Esophagus muscularis mucosa (tissue), 4 donors: Measurements from ENCODE around the gene SRGAP3.

Source experiments
- EP300 ChIP-seq: sonication (generic); formaldehyde crosslinking; IDR thresholded peaks from one replicate; pipeline ENCODE4 v1.6.1; 2017; ENCODE audit warnings: antibody characterized with exemption
- POLR2A ChIP-seq: fragments of 450-650 bp; IDR thresholded peaks from one replicate; pipeline ENCODE4 v1.6.1; 2017; ENCODE audit warnings: antibody characterized with exemption, moderate library complexity, mild to moderate bottlenecking, low read depth
- POLR2AphosphoS5 ChIP-seq, 2 donors: sonication (generic); formaldehyde crosslinking; IDR thresholded peaks; one replicate each; pipeline ENCODE4 v1.6.1; 2017; ENCODE audit warnings: antibody characterized with exemption in 2 of 2
- TF ChIP-seq, protein P1 (sequence below), 3 experiments: fragments of 200-600 bp in 2 of 3; fragments of 450-650 bp in 1 of 3; sonication (generic) in 2 of 3; IDR thresholded peaks; one replicate each; pipeline ENCODE4 v1.5.1; 2017 to 2019; ENCODE audit warnings: antibody characterized with exemption in 3 of 3, mild to moderate bottlenecking in 2 of 3, moderate library complexity in 1 of 3

DNA sequence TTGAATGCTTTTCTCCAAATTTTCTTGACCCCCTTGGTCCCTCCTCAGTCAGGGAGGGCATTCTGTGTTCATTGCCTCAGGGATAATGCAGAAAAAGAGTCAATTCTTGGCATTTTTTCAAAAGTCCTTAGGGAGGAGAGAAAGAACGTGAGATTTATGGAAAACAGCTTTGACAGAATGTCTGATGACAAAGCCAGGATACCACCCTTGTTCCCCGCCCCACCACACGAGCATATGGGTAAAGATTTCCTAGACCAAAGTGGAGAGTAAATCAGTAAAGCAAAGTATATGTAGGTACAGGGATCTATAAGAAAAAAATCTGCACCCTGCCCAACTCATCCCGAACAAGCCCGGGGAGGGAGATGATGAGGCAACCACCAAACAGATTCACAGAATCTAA lies 11.2 kb downstream of the SRGAP3 start:
- TF ChIP-seq, protein P1, sequence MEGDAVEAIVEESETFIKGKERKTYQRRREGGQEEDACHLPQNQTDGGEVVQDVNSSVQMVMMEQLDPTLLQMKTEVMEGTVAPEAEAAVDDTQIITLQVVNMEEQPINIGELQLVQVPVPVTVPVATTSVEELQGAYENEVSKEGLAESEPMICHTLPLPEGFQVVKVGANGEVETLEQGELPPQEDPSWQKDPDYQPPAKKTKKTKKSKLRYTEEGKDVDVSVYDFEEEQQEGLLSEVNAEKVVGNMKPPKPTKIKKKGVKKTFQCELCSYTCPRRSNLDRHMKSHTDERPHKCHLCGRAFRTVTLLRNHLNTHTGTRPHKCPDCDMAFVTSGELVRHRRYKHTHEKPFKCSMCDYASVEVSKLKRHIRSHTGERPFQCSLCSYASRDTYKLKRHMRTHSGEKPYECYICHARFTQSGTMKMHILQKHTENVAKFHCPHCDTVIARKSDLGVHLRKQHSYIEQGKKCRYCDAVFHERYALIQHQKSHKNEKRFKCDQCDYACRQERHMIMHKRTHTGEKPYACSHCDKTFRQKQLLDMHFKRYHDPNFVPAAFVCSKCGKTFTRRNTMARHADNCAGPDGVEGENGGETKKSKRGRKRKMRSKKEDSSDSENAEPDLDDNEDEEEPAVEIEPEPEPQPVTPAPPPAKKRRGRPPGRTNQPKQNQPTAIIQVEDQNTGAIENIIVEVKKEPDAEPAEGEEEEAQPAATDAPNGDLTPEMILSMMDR (IDR thresholded peaks at IDR 0.05) = no peak
- TF ChIP-seq POLR2A = no peak
- TF ChIP-seq EP300 = no peak
- TF ChIP-seq POLR2AphosphoS5 (IDR thresholded peaks at IDR 0.05) = no peak
